ENCODE data around the gene CACFD1.

DNA sequence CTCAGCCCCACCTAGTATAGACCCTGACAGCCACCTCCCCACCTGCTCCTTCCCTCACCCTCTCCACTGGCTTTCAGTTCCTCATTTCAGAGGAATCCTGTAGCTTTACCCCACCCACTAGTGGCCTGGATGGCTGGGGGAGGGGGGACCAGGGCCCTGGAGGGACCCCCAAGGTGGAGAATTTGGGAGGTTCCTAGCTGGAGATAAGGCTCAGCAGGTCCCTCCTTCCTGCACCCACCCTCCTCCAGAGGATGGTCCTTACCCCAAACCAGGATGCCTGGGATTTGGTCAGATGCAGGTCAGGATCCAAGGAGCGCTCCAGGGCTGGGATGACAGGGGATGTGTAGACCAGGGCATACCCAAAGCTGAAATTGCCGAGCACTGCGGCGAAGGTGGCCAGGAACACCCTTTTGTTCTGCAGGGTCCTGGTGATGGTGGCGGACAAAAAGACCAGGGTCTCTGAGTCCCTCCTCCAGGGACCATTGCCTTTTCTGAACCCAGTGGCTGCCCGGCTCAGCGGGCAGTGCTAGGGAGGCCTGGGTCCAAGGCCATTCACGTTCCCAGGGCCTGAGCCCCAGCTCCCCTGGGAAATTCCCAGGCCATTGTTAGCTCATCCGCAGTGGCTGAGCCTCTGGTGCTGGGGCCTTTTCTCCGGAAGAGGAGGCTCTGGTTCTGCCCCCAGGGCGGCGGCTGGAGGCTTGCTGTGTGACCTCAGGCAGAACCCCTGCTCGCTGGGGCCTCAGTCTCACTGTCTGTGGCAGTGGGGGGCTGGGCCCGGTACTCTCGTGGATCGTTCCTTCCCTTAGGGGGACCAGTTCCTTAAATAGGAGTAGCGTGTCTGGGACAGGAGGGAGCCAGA lies 18.4 kb downstream of the CACFD1 start:
- TF ChIP-seq CTCF (IDR thresholded peaks at IDR 0.05) (no peak), POLR2A (IDR thresholded peaks at IDR 0.05) (no peak)

All from vagina (tissue), 2 donors.